ENCODE measurements around the gene CLTCL1. TPM values are rescaled to one million over a fixed set of nuclear protein-coding genes. Genes with fewer than 3 reads are reported as not detected.

Gene CLTCL1
- total RNA-seq, 6 experiments from 2014 or later, result 3.5 to 6.6 (median 5.7) TPM

- no peaks in the 10 kb centered on the region for H3K36me3 ChIP-seq
- DNase-seq, result no peak
- intact Hi-C loops (cut with DNase I), result no loop called here
- H3K4me1 ChIP-seq, result peaks cover 0 to 10% (median 0%) of the 10 kb centered on the region in 4 donors
- no peak overlapping the region for H3K27ac ChIP-seq
- no peak for ATAC-seq
- H3K9me3 ChIP-seq, result no peaks in the 10 kb centered on the region
- no peak overlapping the region for H3K4me3 ChIP-seq
- TF ChIP-seq POLR2A (IDR thresholded peaks at IDR 0.05), result no peak
- no peak for TF ChIP-seq CTCF (IDR thresholded peaks at IDR 0.05)
- 100% methylated on average over 1 of the region's 1 CpG for WGBS (ENCODE audit: insufficient coverage, low coverage, low lambda C conversion rate, missing lambda C conversion rate)
- H3K27me3 ChIP-seq, result no peaks in the 10 kb centered on the region
These were observed 79.1 kb downstream of the CLTCL1 start for GRCh38 chr22:19212302-19212870.

DNA sequence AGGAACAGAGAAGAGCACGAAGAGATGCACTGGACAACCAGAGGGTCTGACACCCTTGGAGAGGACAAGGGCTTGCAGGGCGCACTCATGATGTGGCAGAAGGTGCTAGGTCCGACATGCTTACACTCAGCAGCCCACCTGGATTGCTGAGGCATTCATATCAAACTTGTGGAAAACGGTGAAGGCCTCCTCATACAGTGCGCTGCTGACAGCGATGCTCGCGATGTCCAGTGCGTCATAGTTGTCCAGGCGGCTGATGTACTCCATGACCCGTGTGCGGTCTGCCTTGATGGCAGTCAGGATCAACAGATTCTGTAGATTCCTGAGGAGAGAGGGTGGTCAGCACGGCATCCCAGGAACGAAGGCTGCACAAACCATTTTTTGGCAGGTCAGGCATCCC is 81.3 kb downstream of the CLTCL1 start:
- no peaks in the 10 kb centered on the region for H3K36me3 ChIP-seq
- no peak overlapping the region for H3K4me3 ChIP-seq
- ATAC-seq (no peak), DNase-seq (no peak)
- no peaks in the 10 kb centered on the region for H3K27me3 ChIP-seq
- no peaks in the 10 kb centered on the region for H3K9me3 ChIP-seq
- no peak overlapping the region for H3K27ac ChIP-seq
- TF ChIP-seq CTCF (IDR thresholded peaks at IDR 0.05) (no peak), POLR2A (IDR thresholded peaks at IDR 0.05) (no peak)
- H3K4me1 ChIP-seq, result no peaks in the 10 kb centered on the region
- WGBS (ENCODE audit: insufficient coverage, low coverage, low lambda C conversion rate, missing lambda C conversion rate), result 83% methylated on average over 2 of the region's 14 CpGs
- intact Hi-C loops (cut with DNase I), result no loop called here

DNA sequence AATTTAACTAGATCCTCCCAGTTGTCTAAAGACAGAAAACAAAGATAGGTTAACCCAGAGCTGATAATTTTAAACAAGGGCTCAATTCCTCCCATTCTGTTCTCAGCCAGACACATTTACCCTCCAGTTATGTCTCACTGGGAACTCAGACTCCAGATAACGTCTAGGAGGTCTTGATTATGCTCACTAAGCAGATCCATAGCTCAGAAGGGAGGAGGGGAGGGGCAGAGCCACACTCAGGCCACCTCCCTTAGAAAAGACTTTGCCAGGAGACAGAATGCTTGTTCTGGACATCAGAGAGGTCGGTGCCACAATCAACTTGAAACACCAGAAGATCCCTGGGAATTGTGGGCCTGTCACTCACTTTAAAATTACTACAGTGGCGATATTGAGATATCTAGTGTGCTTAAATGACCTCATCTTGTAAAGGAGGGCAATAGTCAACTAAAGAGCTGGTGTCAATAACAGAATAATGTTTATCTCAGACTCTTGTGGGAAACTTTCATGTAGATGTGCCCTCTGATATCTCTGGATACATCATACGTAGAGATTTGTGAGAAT is 83.2 kb downstream of the CLTCL1 start:
- no peaks in the 10 kb centered on the region for H3K36me3 ChIP-seq
- H3K27me3 ChIP-seq, result no peaks in the 10 kb centered on the region
- no peak overlapping the region for H3K27ac ChIP-seq
- DNase-seq (no peak), ATAC-seq (no peak)
- intact Hi-C loops (cut with DNase I), result no loop called here
- no peak overlapping the region for H3K4me3 ChIP-seq
- H3K9me3 ChIP-seq, result no peaks in the 10 kb centered on the region
- H3K4me1 ChIP-seq, result no peaks in the 10 kb centered on the region
- no peak for TF ChIP-seq POLR2A (IDR thresholded peaks at IDR 0.05)
- no peak for TF ChIP-seq CTCF (IDR thresholded peaks at IDR 0.05)
- 90% methylated on average over 4 of the region's 4 CpGs for WGBS (ENCODE audit: insufficient coverage, low coverage, low lambda C conversion rate, missing lambda C conversion rate)

DNA sequence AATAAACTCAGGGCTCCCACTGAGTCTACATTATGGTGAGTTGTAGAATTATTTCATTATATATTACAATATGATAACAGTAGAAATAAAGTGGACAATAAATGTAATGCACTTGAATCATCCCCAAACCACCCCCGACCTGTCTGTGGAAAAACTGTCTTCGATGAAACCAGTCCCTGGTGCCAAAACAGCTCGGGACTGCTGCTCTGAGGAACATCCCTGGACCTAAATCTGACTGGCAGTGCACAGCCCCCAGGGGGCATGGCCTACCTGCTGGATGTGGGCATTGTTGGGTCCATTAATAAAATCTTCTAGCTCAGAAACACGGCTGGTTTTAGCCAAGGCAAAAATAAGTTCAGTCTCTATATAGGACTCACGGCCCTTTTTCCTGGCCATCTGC is 83.6 kb downstream of the CLTCL1 start:
- TF ChIP-seq POLR2A (IDR thresholded peaks at IDR 0.05) (no peak), CTCF (IDR thresholded peaks at IDR 0.05) (no peak)
- no peak for DNase-seq
- no peaks in the 10 kb centered on the region for H3K27me3 ChIP-seq

More for the DNA sequence above, 83.6 kb downstream of the CLTCL1 start:
- H3K27ac ChIP-seq, result no peak overlapping the region
- no peaks in the 10 kb centered on the region for H3K4me1 ChIP-seq
- no peaks in the 10 kb centered on the region for H3K9me3 ChIP-seq
- intact Hi-C loops (cut with DNase I), result no loop called here
- ATAC-seq, result no peak
- no peaks in the 10 kb centered on the region for H3K36me3 ChIP-seq
- H3K4me3 ChIP-seq, result no peak overlapping the region
- 84% methylated on average over 5 of the region's 5 CpGs for WGBS (ENCODE audit: insufficient coverage, low coverage, low lambda C conversion rate, missing lambda C conversion rate)

Data from right lobe of liver (tissue), 6 donors.